Measurements from ENCODE around the gene PTGDR2.
A peak's percentile ranks its signal among the peaks of the same experiment; 100 is the strongest.

PTGDR2 gene

GRCh38 chr11:60852117-60852981 is 3.4 kb downstream of the PTGDR2 start:
- H3K4me3 ChIP-seq: no peak overlapping the region

DNA sequence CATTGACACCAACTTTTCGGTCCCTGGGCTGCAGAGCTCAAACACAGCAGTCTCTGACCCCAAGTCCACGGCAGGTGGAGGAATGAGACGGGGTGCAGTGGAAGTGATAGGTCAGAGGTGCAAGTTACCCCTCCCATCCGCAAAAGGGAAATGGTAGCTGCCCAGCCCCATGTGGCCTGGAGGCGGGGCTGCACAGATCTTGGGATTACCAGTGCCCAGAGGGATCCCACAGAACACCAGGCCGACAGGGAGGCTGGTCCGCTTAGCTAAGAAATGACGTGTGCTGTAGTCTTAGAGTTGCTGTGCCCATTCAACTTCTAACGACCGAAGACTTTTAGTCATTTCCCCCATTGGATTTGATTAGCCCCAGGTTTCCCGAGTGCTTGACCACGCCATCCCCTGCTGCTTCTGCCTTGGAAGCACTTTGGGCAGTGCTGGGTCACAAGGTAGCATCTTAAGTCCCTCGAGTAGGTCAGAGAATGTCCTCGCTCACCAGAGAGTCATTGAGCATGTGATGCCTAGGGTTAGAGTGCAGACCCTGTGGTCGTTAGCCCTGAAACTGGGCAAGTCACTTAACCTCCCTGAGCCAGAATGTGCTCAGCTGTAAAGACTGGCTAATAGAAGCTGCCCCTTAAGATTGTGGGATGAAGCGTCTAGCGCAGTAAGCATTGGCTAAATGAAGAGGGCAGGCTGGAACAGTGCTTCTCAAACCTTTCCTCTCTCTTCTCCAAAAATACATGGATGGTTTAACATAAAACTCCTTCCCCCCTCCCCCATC is 4.2 kb downstream of the PTGDR2 start:
- Histone ChIP-seq H3K4me1 (peaks cover 69% of the 10 kb centered on the region), H3K4me2 (no peak overlapping the region), H3K36me3 (peaks cover 59% of the 10 kb centered on the region), H3K9me3 (peaks cover 10% of the 10 kb centered on the region; the same call in 1 of the 2 replicates), H3K9ac (no peak overlapping the region; the same call in 1 of the 2 replicates), H3K27ac (no peak overlapping the region), H4K20me1 (peaks cover 31% of the 10 kb centered on the region), H3K27me3 (no peaks in the 10 kb centered on the region), H3K4me3 (no peak overlapping the region)
- no peak for TF ChIP-seq Cebpa-rat (IDR thresholded peaks at IDR 0.05)

More at GRCh38 chr11:60852117-60852981, 3.4 kb downstream of the PTGDR2 start:
- Histone ChIP-seq H3K4me1 (peaks cover 69% of the 10 kb centered on the region), H4K20me1 (peaks cover 24% of the 10 kb centered on the region), H3K27ac (no peak overlapping the region), H3K9me3 (peaks cover 10% of the 10 kb centered on the region; the same call in 1 of the 2 replicates), H3K27me3 (no peaks in the 10 kb centered on the region), H3K36me3 (peaks cover 57% of the 10 kb centered on the region), H3K4me2 (no peak overlapping the region), H3K9ac (no peak overlapping the region)
- TF ChIP-seq Cebpa-rat (IDR thresholded peaks at IDR 0.05): no peak

GRCh38 chr11:60849641-60850520 is 5.9 kb downstream of the PTGDR2 start:
- no peak overlapping the region for H3K4me3 ChIP-seq
- TF ChIP-seq Cebpa-rat (IDR thresholded peaks at IDR 0.05): no peak
- H3K36me3 ChIP-seq: peaks cover 69% of the 10 kb centered on the region
- H3K9me3 ChIP-seq: peaks cover 10% of the 10 kb centered on the region; the same call in 1 of the 2 replicates
- H3K4me2 ChIP-seq: peak overlapping the region; percentile 80
- peaks cover 69% of the 10 kb centered on the region for H3K4me1 ChIP-seq
- H3K27ac ChIP-seq: 0 out of 2 replicates have a peak overlapping the region, but pooled peaks have one; percentile 22
- H3K9ac ChIP-seq: no peak overlapping the region
- no peaks in the 10 kb centered on the region for H3K27me3 ChIP-seq
- peaks cover 48% of the 10 kb centered on the region for H4K20me1 ChIP-seq

- Histone ChIP-seq H3K4me1 (peaks cover 69% of the 10 kb centered on the region), H3K36me3 (peaks cover 69% of the 10 kb centered on the region), H3K27me3 (no peaks in the 10 kb centered on the region), H3K27ac (peak overlapping the region; percentile 79), H3K4me2 (peak overlapping the region; percentile 80), H3K9me3 (peaks cover 10% of the 10 kb centered on the region; the same call in 1 of the 2 replicates), H4K20me1 (peaks cover 59% of the 10 kb centered on the region), H3K9ac (peak overlapping the region; percentile 73), H3K4me3 (peak overlapping the region; percentile 12; the same call in 1 of the 2 replicates)
- TF ChIP-seq Cebpa-rat (IDR thresholded peaks at IDR 0.05): no peak
Measured at GRCh38 chr11:60848714-60849151, 7.0 kb downstream of the PTGDR2 start.

GRCh38 chr11:60847896-60848295 is 7.9 kb downstream of the PTGDR2 start:
- peak overlapping the region; percentile 80 for H3K4me2 ChIP-seq
- TF ChIP-seq Cebpa-rat (IDR thresholded peaks at IDR 0.05): no peak
- H3K9me3 ChIP-seq: peaks cover 8% of the 10 kb centered on the region; the same call in 1 of the 2 replicates
- H3K4me1 ChIP-seq: peaks cover 66% of the 10 kb centered on the region
- H3K9ac ChIP-seq: peak overlapping the region; percentile 73
- peaks cover 68% of the 10 kb centered on the region for H4K20me1 ChIP-seq
- peak overlapping the region; percentile 79 for H3K27ac ChIP-seq
- peaks cover 62% of the 10 kb centered on the region for H3K36me3 ChIP-seq
- H3K4me3 ChIP-seq: peak overlapping the region; percentile 12; the same call in 1 of the 2 replicates
- H3K27me3 ChIP-seq: no peaks in the 10 kb centered on the region

- H3K9ac ChIP-seq: no peak overlapping the region
- H3K4me1 ChIP-seq: peaks cover 65% of the 10 kb centered on the region
- peaks cover 56% of the 10 kb centered on the region for H3K36me3 ChIP-seq
- no peak for TF ChIP-seq Cebpa-rat (IDR thresholded peaks at IDR 0.05)
- H4K20me1 ChIP-seq: peaks cover 68% of the 10 kb centered on the region
- H3K27me3 ChIP-seq: no peaks in the 10 kb centered on the region
- peak overlapping the region; percentile 79 for H3K27ac ChIP-seq
- H3K4me3 ChIP-seq: no peak overlapping the region
- peak overlapping the region; percentile 80 for H3K4me2 ChIP-seq
- peaks cover 2% of the 10 kb centered on the region; the same call in 1 of the 2 replicates for H3K9me3 ChIP-seq
Measured at GRCh38 chr11:60847281-60847680, 8.5 kb downstream of the PTGDR2 start.

DNA sequence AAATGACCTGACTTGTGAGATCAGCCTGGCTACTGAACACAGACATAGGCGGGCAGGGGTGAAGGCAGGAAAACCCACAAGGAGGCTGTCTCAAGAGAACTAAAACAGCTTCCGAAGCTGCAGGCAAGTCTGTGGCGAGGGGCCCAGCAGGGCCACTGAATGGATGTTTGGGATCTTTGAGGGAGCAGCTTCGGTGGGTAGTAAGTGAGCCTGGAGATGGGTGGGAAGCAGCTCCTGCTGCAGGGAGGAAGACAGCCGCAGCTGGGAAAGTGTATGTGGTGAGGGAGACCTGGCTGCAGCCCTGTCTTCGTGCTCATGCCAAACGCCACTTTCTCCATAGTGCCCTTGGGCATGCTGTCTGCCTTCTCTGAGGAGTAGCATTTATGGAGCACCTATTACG is 10.4 kb downstream of the PTGDR2 start:
- Histone ChIP-seq H3K36me3 (peaks cover 36% of the 10 kb centered on the region), H3K9ac (peak overlapping the region; percentile 92), H3K27ac (peak overlapping the region; percentile 88; the same call in 1 of the 2 replicates), H3K9me3 (no peaks in the 10 kb centered on the region), H3K4me3 (peak overlapping the region; percentile 88), H4K20me1 (peaks cover 68% of the 10 kb centered on the region), H3K4me2 (peak overlapping the region; percentile 97), H3K27me3 (no peaks in the 10 kb centered on the region), H3K4me1 (peaks cover 74% of the 10 kb centered on the region)
- TF ChIP-seq Cebpa-rat (IDR thresholded peaks at IDR 0.05): no peak

DNA sequence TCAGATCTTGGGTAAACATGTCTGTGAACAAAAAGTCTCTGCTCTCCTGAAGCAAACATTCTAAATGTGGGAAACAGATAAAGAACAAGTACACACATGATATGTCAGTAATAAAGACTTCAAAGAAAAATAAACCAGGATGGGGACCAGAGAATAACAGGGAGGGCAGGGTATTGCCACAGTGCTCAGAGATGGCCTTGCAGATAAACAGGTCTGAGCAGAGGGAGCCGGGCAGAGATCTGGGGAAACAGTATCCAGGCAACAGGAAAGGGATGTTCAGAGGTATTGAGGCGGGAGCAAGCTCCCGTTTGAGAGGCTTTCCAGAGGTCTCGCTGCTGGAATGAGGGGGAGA is 10.9 kb downstream of the PTGDR2 start:
- peaks cover 74% of the 10 kb centered on the region for H3K4me1 ChIP-seq
- peak overlapping the region; percentile 92 for H3K9ac ChIP-seq
- peak overlapping the region; percentile 97 for H3K4me2 ChIP-seq
- H3K27me3 ChIP-seq: no peaks in the 10 kb centered on the region
- peak overlapping the region; percentile 88 for H3K4me3 ChIP-seq
- H4K20me1 ChIP-seq: peaks cover 68% of the 10 kb centered on the region
- H3K9me3 ChIP-seq: no peaks in the 10 kb centered on the region
- H3K36me3 ChIP-seq: peaks cover 32% of the 10 kb centered on the region
- TF ChIP-seq Cebpa-rat (IDR thresholded peaks at IDR 0.05): no peak
- H3K27ac ChIP-seq: peak overlapping the region; percentile 88

Measured in BLaER1 (cell line).